T-cell (primary cell): ENCODE measurements around the gene STH. TPM values are rescaled to one million over a fixed set of nuclear protein-coding genes. Genes with fewer than 3 reads are reported as not detected.

Source experiments
- ATAC-seq, 4 experiments: fragments of 200-7000 bp in 3 of 4; fragments of 150-1000 bp in 1 of 4; cut with Tn5 transposase; replicated peaks in 1 of 4; 1 replicate in 3 of 4; 2 replicates in 1 of 4; pipeline ENCODE4 v1.10.0; 2021; ENCODE audit warnings: moderate library complexity in 3 of 4, mild to moderate bottlenecking in 2 of 4, moderate number of reproducible peaks in 1 of 4
- CTCF ChIA-PET, 2 donors: fragments of 300-600 bp; sonication (Branson Sonifier 250); formaldehyde crosslinking; loops; one replicate each; lab custom pipeline; 2022; ENCODE audit warnings: antibody characterized with exemption in 2 of 2; lab: Charles Lee
- POLR2A ChIA-PET, 2 donors: fragments of 300-600 bp; sonication (Branson Sonifier 250); formaldehyde crosslinking; loops; one replicate each; lab custom pipeline; 2022; ENCODE audit warnings: antibody characterized with exemption in 2 of 2; lab: Charles Lee
- DNase-seq, 35 experiments: peaks; one replicate each; pipeline versions ENCODE4 v3.0.0 to v3.0.0-alpha.2; 2013 to 2023
- H3K27ac ChIP-seq: one replicate; pipeline ENCODE4 v1.5.1; 2013; ENCODE audit warnings: low read length
- H3K27me3 ChIP-seq, 2 experiments: replicated peaks in 1 of 2; 1 replicate in 1 of 2; 2 replicates in 1 of 2; pipeline versions ENCODE4 v1.6.1 to v1.7.0; 2013; ENCODE audit warnings: low read length in 1 of 2, mixed read lengths in 1 of 2; ENCODE audit not compliant: control insufficient read depth in 2 of 2, insufficient read depth in 2 of 2; ENCODE audit errors: extremely low read depth in 1 of 2
- H3K36me3 ChIP-seq, 2 donors: 1 replicate in 1 of 2; 2 replicates in 1 of 2; pipeline versions ENCODE4 v1.6.1 to v1.7.0; 2013; ENCODE audit warnings: low read length in 1 of 2; ENCODE audit not compliant: control insufficient read depth in 2 of 2, insufficient read depth in 1 of 2; ENCODE audit errors: extremely low read depth in 1 of 2
- H3K4me1 ChIP-seq, 2 experiments: 1 replicate in 1 of 2; 2 replicates in 1 of 2; pipeline versions ENCODE4 v1.6.1 to v1.7.0; 2013; ENCODE audit warnings: low read length in 2 of 2, mixed read lengths in 1 of 2; ENCODE audit not compliant: insufficient read depth in 2 of 2, control insufficient read depth in 1 of 2; ENCODE audit errors: extremely low read depth in 1 of 2
- H3K4me3 ChIP-seq, 2 donors: 1 replicate in 1 of 2; 2 replicates in 1 of 2; pipeline versions ENCODE4 v1.5.1 to v1.7.0; 2013; ENCODE audit warnings: mild to moderate bottlenecking in 2 of 2, low read length in 1 of 2, moderate library complexity in 1 of 2; ENCODE audit not compliant: control insufficient read depth in 1 of 2; ENCODE audit errors: extremely low read depth in 1 of 2
- H3K9me3 ChIP-seq: 2 replicates; pipeline ENCODE4 v1.7.0; 2013
- H3K27ac Mint-ChIP-seq, 2 donors: one replicate each; pipeline ENCODE4 v1.8.0; 2020 to 2021; ENCODE audit warnings: mild to moderate bottlenecking in 2 of 2, mixed read lengths in 2 of 2
- H3K27me3 Mint-ChIP-seq, 2 donors: one replicate each; pipeline ENCODE4 v1.8.0; 2021 to 2022; ENCODE audit warnings: mixed read lengths in 2 of 2
- H3K36me3 Mint-ChIP-seq: one replicate; pipeline ENCODE4 v1.8.0; 2021; ENCODE audit warnings: mixed read lengths
- H3K4me1 Mint-ChIP-seq, 3 donors: one replicate each; pipeline ENCODE4 v1.8.0; 2020 to 2022; ENCODE audit warnings: mixed read lengths in 3 of 3, mild to moderate bottlenecking in 1 of 3
- H3K4me3 Mint-ChIP-seq, 3 donors: one replicate each; pipeline ENCODE4 v1.8.0; 2020 to 2022; ENCODE audit warnings: mild to moderate bottlenecking in 3 of 3, mixed read lengths in 3 of 3, moderate library complexity in 3 of 3
- H3K9me3 Mint-ChIP-seq, 3 donors: one replicate each; pipeline ENCODE4 v1.8.0; 2020 to 2022; ENCODE audit warnings: mixed read lengths in 3 of 3
- WGBS: methylation state at CpG from one replicate; pipeline ENCODE4 v1.1.5; 2013; ENCODE audit warnings: missing lambda C conversion rate; ENCODE audit not compliant: insufficient coverage; 5-methylcytosine and 5-hydroxymethylcytosine counted together
- total RNA-seq, 35 experiments: library from RNA in 6 of 35; stranded (reverse) in 6 of 35; fragments of 120-200 nt in 1 of 35; gene quantifications; one replicate each; pipeline versions ENCODE4 v1.2.1 to v1.2.4 and lab custom pipeline; 2013 to 2026

The STH gene
- total RNA-seq, 5 donors from 2014 or later (not counting 1 experiment from before 2014, with no cell fraction given), result not detected

DNA sequence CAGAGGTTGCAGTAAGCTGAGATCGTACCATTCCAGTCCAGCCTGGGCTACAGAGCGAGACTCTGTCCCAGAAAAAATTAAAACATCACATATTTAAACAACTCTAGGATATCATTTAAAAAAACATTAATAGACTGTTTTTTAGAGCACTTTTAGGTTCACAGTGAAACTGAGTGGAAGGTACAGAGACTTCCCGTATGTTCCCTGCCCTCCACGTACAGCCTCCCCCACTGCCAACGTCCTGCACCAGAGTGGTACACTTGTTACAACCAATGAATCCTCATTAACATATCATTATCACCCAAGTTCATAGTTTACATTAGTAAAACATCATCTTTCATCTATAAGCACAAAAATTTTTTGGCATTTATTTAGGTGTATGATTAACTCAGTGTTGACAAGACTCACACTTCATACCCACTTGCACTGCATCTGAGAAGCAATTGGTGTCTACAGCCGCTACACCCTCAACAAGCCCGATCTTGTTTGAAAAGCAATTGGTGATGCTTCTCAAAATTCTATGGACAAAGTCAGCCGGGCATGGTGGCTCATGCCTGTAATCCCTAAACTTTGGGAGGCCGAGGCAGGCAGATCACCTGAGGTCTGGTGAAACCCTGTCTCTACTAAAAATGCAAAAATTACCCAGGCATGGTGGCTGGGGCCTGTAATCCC, 39.9 kb upstream of the STH start:
- Histone ChIP-seq H3K27me3 (peaks cover 0 to 3% of the 10 kb centered on the region in 2 experiments), H3K36me3 (no peaks in the 10 kb centered on the region), H3K4me1 (no peaks in the 10 kb centered on the region), H3K27ac (no peak overlapping the region), H3K4me3 (no peak overlapping the region), H3K9me3 (no peaks in the 10 kb centered on the region)
- DNase-seq (no peak), ATAC-seq (no peak)
- peaks cover 0 to 3% of the 10 kb centered on the region in 2 donors for H3K27me3 Mint-ChIP-seq
- H3K36me3 Mint-ChIP-seq, result no peaks in the 10 kb centered on the region
- no peak overlapping the region for H3K4me3 Mint-ChIP-seq
- H3K9me3 Mint-ChIP-seq, result no peaks in the 10 kb centered on the region
- no peaks in the 10 kb centered on the region for H3K4me1 Mint-ChIP-seq
- 82% methylated on average over 2 of the region's 9 CpGs for WGBS
- ChIA-PET POLR2A (no interaction called here), CTCF (no interaction called here)
- H3K27ac Mint-ChIP-seq, result no peak overlapping the region

DNA sequence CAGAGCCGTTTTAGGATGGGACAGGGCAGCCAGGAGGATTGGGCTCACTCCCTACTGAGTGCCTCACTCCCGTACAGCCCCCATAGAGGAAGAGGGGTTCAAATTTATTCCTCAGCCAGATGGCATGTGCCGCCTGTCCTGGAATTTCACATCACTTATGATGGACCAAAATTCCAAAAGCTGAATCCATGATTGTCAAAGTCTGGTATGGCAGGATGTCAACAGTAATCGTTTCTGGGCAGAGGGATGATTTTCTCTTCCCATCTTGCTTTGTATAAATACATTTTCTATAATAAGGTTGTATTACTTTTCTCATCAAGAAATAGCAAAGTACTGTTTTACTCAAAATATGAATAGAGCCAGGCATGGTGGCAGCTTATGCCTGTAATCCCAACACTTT, 38.7 kb upstream of the STH start:
- no peak overlapping the region for H3K4me3 Mint-ChIP-seq
- Histone ChIP-seq H3K4me3 (no peak overlapping the region), H3K4me1 (no peaks in the 10 kb centered on the region), H3K36me3 (no peaks in the 10 kb centered on the region), H3K27ac (no peak overlapping the region), H3K9me3 (no peaks in the 10 kb centered on the region), H3K27me3 (peaks cover 0 to 9% of the 10 kb centered on the region in 2 experiments)
- no peak for ATAC-seq
- H3K27ac Mint-ChIP-seq, result no peak overlapping the region
- no peaks in the 10 kb centered on the region for H3K4me1 Mint-ChIP-seq
- 83% methylated on average over 2 of the region's 4 CpGs for WGBS
- DNase-seq, result no peak
- POLR2A ChIA-PET, result no interaction called here
- H3K9me3 Mint-ChIP-seq, result no peaks in the 10 kb centered on the region
- H3K27me3 Mint-ChIP-seq, result peaks cover 0 to 4% of the 10 kb centered on the region in 2 donors
- H3K36me3 Mint-ChIP-seq, result no peaks in the 10 kb centered on the region
- CTCF ChIA-PET, result no interaction called here

DNA sequence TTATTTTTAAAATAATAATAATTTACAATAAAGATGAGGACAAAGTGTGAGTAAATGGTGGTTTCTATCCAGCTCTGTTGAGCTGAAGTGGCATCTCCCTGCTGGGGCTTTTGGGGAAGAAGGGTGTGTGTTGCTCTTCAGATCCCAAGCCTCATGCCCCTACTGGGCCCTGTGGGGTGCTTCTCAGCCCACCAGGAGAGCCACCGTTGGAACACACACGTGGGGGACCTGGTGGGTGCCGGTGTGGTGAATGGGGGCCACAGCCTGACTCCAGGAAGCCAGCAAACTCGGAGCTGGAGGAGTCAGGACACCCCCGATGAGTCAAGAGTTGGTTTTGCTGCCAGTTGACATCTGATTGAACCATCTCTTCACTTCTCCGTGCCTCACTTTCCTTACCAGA, 37.8 kb upstream of the STH start:
- H3K4me1 ChIP-seq, result no peaks in the 10 kb centered on the region
- CTCF ChIA-PET, result no interaction called here
- H3K27me3 ChIP-seq, result peaks cover 0 to 15% of the 10 kb centered on the region in 2 experiments
- H3K27ac Mint-ChIP-seq, result no peak overlapping the region
- H3K9me3 ChIP-seq, result no peaks in the 10 kb centered on the region
- no peak for ATAC-seq
- peaks cover 0 to 11% of the 10 kb centered on the region in 2 donors for H3K27me3 Mint-ChIP-seq
- no peaks in the 10 kb centered on the region for H3K36me3 ChIP-seq
- no peak overlapping the region for H3K4me3 ChIP-seq
- H3K4me3 Mint-ChIP-seq, result no peak overlapping the region
- no peaks in the 10 kb centered on the region for H3K36me3 Mint-ChIP-seq
- no peaks in the 10 kb centered on the region for H3K9me3 Mint-ChIP-seq
- no peak for DNase-seq
- POLR2A ChIA-PET, result no interaction called here
- H3K27ac ChIP-seq, result no peak overlapping the region
- WGBS, result 86% methylated on average over 3 of the region's 6 CpGs
- H3K4me1 Mint-ChIP-seq, result no peaks in the 10 kb centered on the region

DNA sequence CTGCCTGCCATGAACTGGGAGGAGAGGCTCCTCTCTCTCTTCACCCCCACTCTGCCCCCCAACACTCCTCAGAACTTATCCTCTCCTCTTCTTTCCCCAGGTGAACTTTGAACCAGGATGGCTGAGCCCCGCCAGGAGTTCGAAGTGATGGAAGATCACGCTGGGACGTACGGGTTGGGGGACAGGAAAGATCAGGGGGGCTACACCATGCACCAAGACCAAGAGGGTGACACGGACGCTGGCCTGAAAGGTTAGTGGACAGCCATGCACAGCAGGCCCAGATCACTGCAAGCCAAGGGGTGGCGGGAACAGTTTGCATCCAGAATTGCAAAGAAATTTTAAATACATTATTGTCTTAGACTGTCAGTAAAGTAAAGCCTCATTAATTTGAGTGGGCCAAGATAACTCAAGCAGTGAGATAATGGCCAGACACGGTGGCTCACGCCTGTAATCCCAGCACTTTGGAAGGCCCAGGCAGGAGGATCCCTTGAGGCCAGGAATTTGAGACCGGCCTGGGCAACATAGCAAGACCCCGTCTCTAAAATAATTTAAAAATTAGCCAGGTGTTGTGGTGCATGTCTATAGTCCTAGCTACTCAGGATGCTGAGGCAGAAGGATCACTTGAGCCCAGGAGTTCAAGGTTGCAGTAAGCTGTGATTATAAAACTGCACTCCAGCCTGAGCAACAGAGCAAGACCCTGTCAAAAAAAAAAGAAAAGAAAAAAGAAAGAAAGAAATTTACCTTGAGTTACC, 36.7 kb upstream of the STH start:
- no peak overlapping the region for H3K27ac Mint-ChIP-seq
- no peak overlapping the region for H3K4me3 Mint-ChIP-seq
- ChIA-PET CTCF (interaction anchor here in 1 of 2 donors (0.6 kb wide), 2 partner anchors 43 to 74 kb away, joined by 3 to 6 read pairs; no protein-coding TSS in a partner anchor), POLR2A (no interaction called here)
- WGBS, result 96% methylated on average over 11 of the region's 12 CpGs
- Histone ChIP-seq H3K9me3 (no peaks in the 10 kb centered on the region), H3K4me1 (no peaks in the 10 kb centered on the region), H3K4me3 (no peak overlapping the region), H3K27me3 (peaks cover 0 to 16% of the 10 kb centered on the region in 2 experiments), H3K36me3 (no peaks in the 10 kb centered on the region), H3K27ac (no peak overlapping the region)
- H3K9me3 Mint-ChIP-seq, result no peaks in the 10 kb centered on the region
- peaks cover 3 to 16% of the 10 kb centered on the region in 2 donors for H3K27me3 Mint-ChIP-seq
- no peaks in the 10 kb centered on the region for H3K4me1 Mint-ChIP-seq
- no peak for DNase-seq
- no peaks in the 10 kb centered on the region for H3K36me3 Mint-ChIP-seq
- no peak for ATAC-seq

DNA sequence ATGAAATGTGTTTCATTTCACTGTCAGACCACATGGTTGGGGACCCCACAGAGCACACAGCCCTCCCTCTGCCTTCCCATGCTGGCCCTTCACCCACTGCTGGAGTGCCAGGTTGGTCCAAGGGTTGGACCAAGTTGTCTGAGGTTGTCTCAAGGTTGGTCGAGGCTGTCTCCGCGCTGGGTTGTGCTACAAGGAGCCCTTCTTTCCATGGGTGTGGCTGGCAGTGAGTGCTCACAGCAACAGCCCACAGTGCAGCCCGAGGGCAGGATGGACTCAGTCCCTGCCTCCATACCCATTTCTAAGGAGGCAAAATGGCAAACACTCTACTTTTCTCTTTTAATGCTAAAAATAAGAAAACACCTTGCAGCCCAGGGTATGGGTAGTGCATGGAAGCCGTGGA, 35.8 kb upstream of the STH start:
- Histone ChIP-seq H3K4me1 (no peaks in the 10 kb centered on the region), H3K27ac (no peak overlapping the region), H3K36me3 (no peaks in the 10 kb centered on the region), H3K4me3 (no peak overlapping the region), H3K27me3 (peaks cover 0 to 19% of the 10 kb centered on the region in 2 experiments), H3K9me3 (no peaks in the 10 kb centered on the region)
- POLR2A ChIA-PET, result no interaction called here
- Mint-ChIP-seq H3K36me3 (no peaks in the 10 kb centered on the region), H3K27me3 (peaks cover 8 to 23% of the 10 kb centered on the region in 2 donors), H3K27ac (no peak overlapping the region), H3K4me1 (no peaks in the 10 kb centered on the region), H3K4me3 (no peak overlapping the region), H3K9me3 (no peaks in the 10 kb centered on the region)
- ATAC-seq (no peak), DNase-seq (no peak)
- CTCF ChIA-PET, result no interaction called here
- WGBS, result 93% methylated on average over 4 of the region's 5 CpGs

DNA sequence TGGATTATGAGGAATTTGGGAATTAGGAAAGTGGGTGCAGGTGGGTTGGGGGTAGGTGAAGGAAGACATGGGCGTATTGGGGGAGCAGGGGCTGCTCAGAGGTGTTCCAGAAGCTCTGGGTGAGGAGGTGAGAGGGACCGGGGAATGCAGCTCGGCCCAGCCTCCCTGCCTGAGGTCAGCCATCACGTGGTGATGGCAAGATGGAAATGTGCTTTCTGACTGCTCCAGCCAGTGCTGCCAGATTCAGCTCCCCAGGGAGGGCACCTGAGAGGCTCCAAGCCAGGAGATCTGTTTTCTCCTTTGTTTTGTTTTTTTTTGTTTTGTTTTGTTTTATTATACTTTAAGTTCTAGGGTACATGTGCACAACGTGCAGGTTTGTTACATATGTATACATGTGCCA, 35.2 kb upstream of the STH start:
- no peaks in the 10 kb centered on the region for H3K36me3 ChIP-seq
- ChIA-PET CTCF (no interaction called here), POLR2A (no interaction called here)
- Mint-ChIP-seq H3K4me1 (no peaks in the 10 kb centered on the region), H3K9me3 (no peaks in the 10 kb centered on the region), H3K27ac (no peak overlapping the region), H3K36me3 (no peaks in the 10 kb centered on the region), H3K27me3 (peaks cover 8 to 23% of the 10 kb centered on the region in 2 donors), H3K4me3 (no peak overlapping the region)
- H3K9me3 ChIP-seq, result no peaks in the 10 kb centered on the region
- DNase-seq, result no peak
- no peak for ATAC-seq
- no peaks in the 10 kb centered on the region for H3K4me1 ChIP-seq
- H3K4me3 ChIP-seq, result no peak overlapping the region
- no peak overlapping the region for H3K27ac ChIP-seq
- peaks cover 0 to 19% of the 10 kb centered on the region in 2 experiments for H3K27me3 ChIP-seq
- 73% methylated on average over 4 of the region's 5 CpGs for whole genome bisulfite sequencing
